HEK293 (cell line): Measurements from ENCODE around the gene MFSD2A.

Source experiments
- CTCF ChIA-PET: fragments of 350-600 bp; formaldehyde crosslinking; extraction: SDS; loops from one replicate; lab custom pipeline; 2021; ENCODE audit warnings: antibody characterized with exemption; lab: Yijun Ruan, JAX
- POLR2A ChIA-PET: fragments of 300-600 bp; formaldehyde crosslinking; extraction: SDS; loops from one replicate; lab custom pipeline; 2020; ENCODE audit warnings: antibody characterized with exemption, inconsistent platforms; lab: Yijun Ruan, JAX
- H3K27ac ChIP-seq: fragments of 200-500 bp; sonication (Bioruptor generic); 2 replicates; pipeline ENCODE4 v1.5.1; 2014; ENCODE audit warnings: low read depth, low read length, control low read depth, inconsistent platforms; ENCODE audit errors: extremely low read depth
- H3K36me3 ChIP-seq, 2 experiments: fragments of 200-500 bp in 1 of 2; sonication (Bioruptor generic) in 1 of 2; 1 replicate in 1 of 2; 2 replicates in 1 of 2; pipeline ENCODE4 v1.5.1; 2014 to 2017; ENCODE audit warnings: inconsistent platforms in 2 of 2, low read length in 2 of 2; ENCODE audit not compliant: control insufficient read depth in 2 of 2, insufficient read depth in 1 of 2
- H3K4me1 ChIP-seq: fragments of 200-500 bp; sonication (Bioruptor generic); 2 replicates; pipeline ENCODE4 v1.5.1; 2014; ENCODE audit warnings: mild to moderate bottlenecking, low read length, inconsistent platforms; ENCODE audit not compliant: control insufficient read depth, insufficient read depth
- H3K4me3 ChIP-seq: 2 replicates; pipeline ENCODE4 v1.5.1; 2011; ENCODE audit warnings: low read depth, mild to moderate bottlenecking, control low read depth, low read length, moderate library complexity
- H3K9me3 ChIP-seq: fragments of 200-500 bp; sonication (Bioruptor generic); 2 replicates; pipeline ENCODE4 v1.5.1; 2014; ENCODE audit warnings: low read depth, low read length, inconsistent platforms; ENCODE audit not compliant: control insufficient read depth, insufficient read depth
- BCL11A ChIP-seq: fragments of 450-650 bp; formaldehyde crosslinking; IDR thresholded peaks from 2 replicates; pipeline ENCODE4 v1.5.1; 2016; ENCODE audit warnings: low read depth, missing biosample characterization, missing genetic modification characterization
- KLF1 ChIP-seq: fragments of 450-650 bp; formaldehyde crosslinking; IDR thresholded peaks from 2 replicates; pipeline ENCODE4 v1.5.1; 2016; ENCODE audit warnings: missing biosample characterization, missing genetic modification characterization
- MYNN ChIP-seq: fragments of 450-650 bp; formaldehyde crosslinking; IDR thresholded peaks from 2 replicates; pipeline ENCODE4 v1.5.1; 2016; ENCODE audit warnings: missing biosample characterization, missing genetic modification characterization, borderline replicate concordance
- OSR2 ChIP-seq: fragments of 450-650 bp; formaldehyde crosslinking; IDR thresholded peaks from 2 replicates; pipeline ENCODE4 v1.5.1; 2016; ENCODE audit warnings: missing biosample characterization, missing genetic modification characterization
- SETDB1 ChIP-seq: IDR thresholded peaks from one replicate; pipeline ENCODE4 v1.6.1; 2017; ENCODE audit warnings: mild to moderate bottlenecking, low read length, moderate library complexity, mixed read lengths; ENCODE audit not compliant: insufficient read length
- ZBTB21 ChIP-seq: fragments of 450-650 bp; formaldehyde crosslinking; IDR thresholded peaks from 2 replicates; pipeline ENCODE4 v1.5.1; 2017; ENCODE audit warnings: missing biosample characterization, missing genetic modification characterization
- ZFP69B ChIP-seq: fragments of 450-650 bp; formaldehyde crosslinking; IDR thresholded peaks from 2 replicates; pipeline ENCODE4 v1.5.1; 2016; ENCODE audit warnings: missing biosample characterization, missing genetic modification characterization
- ZNF112 ChIP-seq: fragments of 450-650 bp; formaldehyde crosslinking; IDR thresholded peaks from 2 replicates; pipeline ENCODE4 v1.5.0; 2017; ENCODE audit warnings: missing biosample characterization, missing genetic modification characterization
- ZNF138 ChIP-seq: fragments of 450-650 bp; formaldehyde crosslinking; IDR thresholded peaks from 2 replicates; pipeline ENCODE4 v1.5.1; 2016; ENCODE audit warnings: missing biosample characterization, missing genetic modification characterization, borderline replicate concordance
- ZNF18 ChIP-seq: fragments of 450-650 bp; formaldehyde crosslinking; IDR thresholded peaks from 2 replicates; pipeline ENCODE4 v1.5.1; 2016; ENCODE audit warnings: missing biosample characterization, missing genetic modification characterization
- ZNF184 ChIP-seq: fragments of 450-650 bp; IDR thresholded peaks from 2 replicates; pipeline ENCODE4 v1.5.1; 2018; ENCODE audit warnings: missing biosample characterization, mild to moderate bottlenecking, missing genetic modification characterization
- ZNF202 ChIP-seq: fragments of 450-650 bp; formaldehyde crosslinking; IDR thresholded peaks from 2 replicates; pipeline ENCODE4 v1.5.1; 2016; ENCODE audit warnings: missing biosample characterization, missing genetic modification characterization, borderline replicate concordance
- ZNF211 ChIP-seq: fragments of 450-650 bp; formaldehyde crosslinking; IDR thresholded peaks from 2 replicates; pipeline ENCODE4 v1.5.1; 2016; ENCODE audit warnings: low read depth, missing biosample characterization, missing genetic modification characterization
- ZNF280C ChIP-seq: fragments of 450-650 bp; formaldehyde crosslinking; IDR thresholded peaks from 2 replicates; pipeline ENCODE4 v1.5.1; 2016; ENCODE audit warnings: missing biosample characterization, missing genetic modification characterization
- ZNF324 ChIP-seq: fragments of 450-650 bp; formaldehyde crosslinking; IDR thresholded peaks from 2 replicates; pipeline ENCODE4 v1.5.1; 2016; ENCODE audit warnings: missing biosample characterization, missing genetic modification characterization
- ZNF398 ChIP-seq: fragments of 450-650 bp; formaldehyde crosslinking; IDR thresholded peaks from 2 replicates; pipeline ENCODE4 v1.5.1; 2017; ENCODE audit warnings: missing biosample characterization, missing genetic modification characterization
- ZNF426 ChIP-seq: fragments of 450-650 bp; formaldehyde crosslinking; IDR thresholded peaks from 2 replicates; pipeline ENCODE4 v1.5.1; 2017; ENCODE audit warnings: missing biosample characterization, missing genetic modification characterization, mild to moderate bottlenecking, inconsistent platforms, moderate library complexity
- ZNF529 ChIP-seq: fragments of 450-650 bp; formaldehyde crosslinking; IDR thresholded peaks from 2 replicates; pipeline ENCODE4 v1.5.1; 2017; ENCODE audit warnings: missing genetic modification characterization, missing biosample characterization; ENCODE audit not compliant: insufficient replicate concordance
- ZNF530 ChIP-seq: fragments of 450-650 bp; formaldehyde crosslinking; IDR thresholded peaks from 2 replicates; pipeline ENCODE4 v1.5.1; 2016; ENCODE audit warnings: low read depth, missing biosample characterization, missing genetic modification characterization
- ZNF560 ChIP-seq: fragments of 450-650 bp; formaldehyde crosslinking; IDR thresholded peaks from 2 replicates; pipeline ENCODE4 v1.5.1; 2017; ENCODE audit warnings: missing biosample characterization, missing genetic modification characterization, borderline replicate concordance
- ZNF639 ChIP-seq: fragments of 450-650 bp; formaldehyde crosslinking; IDR thresholded peaks from 2 replicates; pipeline ENCODE4 v1.5.1; 2016; ENCODE audit warnings: missing biosample characterization, missing genetic modification characterization
- ZNF747 ChIP-seq: fragments of 450-650 bp; formaldehyde crosslinking; IDR thresholded peaks from 2 replicates; pipeline ENCODE4 v1.5.1; 2016; ENCODE audit warnings: missing biosample characterization, missing genetic modification characterization
- ZSCAN30 ChIP-seq: fragments of 450-650 bp; IDR thresholded peaks from 2 replicates; pipeline ENCODE4 v1.5.1; 2018; ENCODE audit warnings: missing biosample characterization, mild to moderate bottlenecking, missing genetic modification characterization, moderate library complexity

The MFSD2A gene

GRCh38 chr1:39938856-39939255 lies 16.1 kb upstream of the MFSD2A start (continued):
- TF ChIP-seq ZNF398 (tag by site-specific recombination) (no peak), ZNF529 (tag by site-specific recombination) (no peak), ZNF211 (tag by site-specific recombination) (no peak)

- ChIA-PET CTCF (interaction anchor here (1.1 kb wide), 1 partner anchor 34 kb away, joined by 3 read pairs; no protein-coding TSS in a partner anchor), POLR2A (interaction anchor here (1.7 kb wide), 1 partner anchor 15 kb away, joined by 4 read pairs; no protein-coding TSS in a partner anchor)
- no peaks in the 10 kb centered on the region for H3K36me3 ChIP-seq
- TF ChIP-seq SETDB1 (no peak), ZNF398 (tag by site-specific recombination) (no peak), ZBTB21 (tag by site-specific recombination) (no peak), ZFP69B (tag by site-specific recombination) (no peak), ZNF560 (tag by site-specific recombination) (no peak), KLF1 (no peak), ZNF138 (tag by site-specific recombination) (no peak), ZNF280C (tag by site-specific recombination) (no peak), ZNF747 (no peak), OSR2 (tag by site-specific recombination) (no peak), ZNF426 (tag by site-specific recombination) (no peak), ZNF530 (tag by site-specific recombination) (no peak)
- H3K9me3 ChIP-seq, result no peaks in the 10 kb centered on the region
- H3K4me1 ChIP-seq, result no peaks in the 10 kb centered on the region
- H3K27ac ChIP-seq, result no peak overlapping the region
- H3K4me3 ChIP-seq, result no peak overlapping the region
Measured at GRCh38 chr1:39940253-39940652, 14.7 kb upstream of the MFSD2A start.

GRCh38 chr1:39940980-39941871 lies 13.7 kb upstream of the MFSD2A start:
- ChIA-PET POLR2A (no interaction called here), CTCF (interaction anchor here (1.1 to 1.8 kb wide), 2 partner anchors 31 to 33 kb away, joined by 3 to 4 read pairs; no protein-coding TSS in a partner anchor)
- H3K36me3 ChIP-seq, result no peaks in the 10 kb centered on the region
- H3K9me3 ChIP-seq, result no peaks in the 10 kb centered on the region
- no peaks in the 10 kb centered on the region for H3K4me1 ChIP-seq
- no peak overlapping the region for H3K4me3 ChIP-seq
- H3K27ac ChIP-seq, result no peak overlapping the region
- TF ChIP-seq MYNN, result no peak
- no peak for TF ChIP-seq ZNF324
- no peak for TF ChIP-seq OSR2 (tag by site-specific recombination)
- no peak for TF ChIP-seq ZSCAN30 (tag by site-specific recombination)
- TF ChIP-seq ZNF639 (tag by site-specific recombination), result no peak
- no peak for TF ChIP-seq BCL11A (tag by site-specific recombination)
- no peak for TF ChIP-seq ZNF18 (tag by site-specific recombination)
- TF ChIP-seq ZNF112 (tag by site-specific recombination), result no peak
- TF ChIP-seq ZNF184 (tag by site-specific recombination), result no peak
- no peak for TF ChIP-seq ZNF202
